HG03469 (cell line): Measurements from ENCODE around the gene BANP.
"Not testable (repeated sequence)": the region's sequence is repeated elsewhere in the genome, so short reads cannot be mapped to it uniquely, and the experiment has no call there.

Experiments used
- ATAC-seq: cut with Tn5 transposase; IDR thresholded peaks from one replicate; pipeline ENCODE4 v1.9.1; 2021; ENCODE audit warnings: mild to moderate bottlenecking, moderate library complexity, moderate number of reproducible peaks; ENCODE audit not compliant: unreplicated experiment

The BANP gene

GRCh38 chr16:88013091-88013609, 61.9 kb downstream of the BANP start:
- ATAC-seq = no peak

- ATAC-seq = no peak
Measured at GRCh38 chr16:88013766-88014251, 62.6 kb downstream of the BANP start.

GRCh38 chr16:88014252-88014781, 63.1 kb downstream of the BANP start:
- ATAC-seq = no peak

- ATAC-seq = no peak
Measured at GRCh38 chr16:88014954-88015805, 63.9 kb downstream of the BANP start.

- no peak for ATAC-seq
Measured at GRCh38 chr16:88015806-88016140, 64.5 kb downstream of the BANP start.

GRCh38 chr16:88016386-88016785, 65.2 kb downstream of the BANP start:
- ATAC-seq = not testable (repeated sequence)

- ATAC-seq = no peak
Measured at GRCh38 chr16:88016964-88017363, 65.7 kb downstream of the BANP start.

GRCh38 chr16:88017587-88018101, 66.4 kb downstream of the BANP start:
- ATAC-seq = no peak

GRCh38 chr16:88018382-88018781, 67.1 kb downstream of the BANP start:
- not testable (repeated sequence) for ATAC-seq

GRCh38 chr16:88019041-88019820, 68.0 kb downstream of the BANP start:
- not testable (repeated sequence) for ATAC-seq

- ATAC-seq = no peak
Measured at GRCh38 chr16:88019821-88020515, 68.7 kb downstream of the BANP start.

- no peak for ATAC-seq
Measured at GRCh38 chr16:88020516-88020885, 69.3 kb downstream of the BANP start.

GRCh38 chr16:88021041-88021970, 70.1 kb downstream of the BANP start:
- ATAC-seq = not testable (repeated sequence)

- no peak for ATAC-seq
Measured at GRCh38 chr16:88022076-88023042, 71.1 kb downstream of the BANP start.

GRCh38 chr16:88023366-88023765, 72.1 kb downstream of the BANP start:
- no peak for ATAC-seq

GRCh38 chr16:88023786-88024185, 72.6 kb downstream of the BANP start:
- ATAC-seq = no peak

GRCh38 chr16:88024491-88025085, 73.4 kb downstream of the BANP start:
- ATAC-seq = not testable (repeated sequence)

- ATAC-seq = not testable (repeated sequence)
Measured at GRCh38 chr16:88025086-88025492, 73.9 kb downstream of the BANP start.
